AML-193 (cell line): ENCODE results near the gene SMAD2.
"Not testable (repeated sequence)": the region's sequence is repeated elsewhere in the genome, so short reads cannot be mapped to it uniquely, and the experiment has no call there.

ENCODE experiments used
- DNase-seq, 2 experiments: peaks; one replicate each; lab custom pipeline; 2025; lab: John Stamatoyannopoulos, UW

SMAD2 gene

GRCh38 chr18:47930199-47930930, at the start of gene SMAD2:
SMAD2 (minus strand) TSS chr18:47930659; CDS start chr18:47896756, 33,903 bp downstream.
- DNase-seq = peak; percentile 53 to 56

GRCh38 chr18:47979611-47980200, 49.2 kb upstream of the SMAD2 start:
- DNase-seq = no peak

- no peak for DNase-seq
Observed at GRCh38 chr18:47978603-47979002, 48.1 kb upstream of the SMAD2 start.

- no peak for DNase-seq
Observed at GRCh38 chr18:47978141-47978540, 47.7 kb upstream of the SMAD2 start.

GRCh38 chr18:47975701-47976100, 45.2 kb upstream of the SMAD2 start:
- DNase-seq = no peak

GRCh38 chr18:47975105-47975504, 44.6 kb upstream of the SMAD2 start:
- no peak for DNase-seq

- peak; percentile 69 to 84 for DNase-seq
Observed at GRCh38 chr18:47970664-47971531, 40.4 kb upstream of the SMAD2 start.

GRCh38 chr18:47969816-47970215, 39.4 kb upstream of the SMAD2 start:
- peak; percentile 20 to 38 for DNase-seq

- no peak for DNase-seq
Observed at GRCh38 chr18:47968721-47969120, 38.3 kb upstream of the SMAD2 start.

- no peak for DNase-seq
Observed at GRCh38 chr18:47968006-47968676, 37.7 kb upstream of the SMAD2 start.

GRCh38 chr18:47964053-47964452, 33.6 kb upstream of the SMAD2 start:
- DNase-seq = no peak

GRCh38 chr18:47961003-47961402, 30.5 kb upstream of the SMAD2 start:
- DNase-seq = not testable (repeated sequence)

- peak; percentile 97 to 98 for DNase-seq
Observed at GRCh38 chr18:47953471-47953931, 23.0 kb upstream of the SMAD2 start.

GRCh38 chr18:47950511-47950910, 20.1 kb upstream of the SMAD2 start:
- DNase-seq = no peak

- DNase-seq = no peak
Observed at GRCh38 chr18:47949202-47949601, 18.7 kb upstream of the SMAD2 start.

GRCh38 chr18:47946889-47947288, 16.4 kb upstream of the SMAD2 start:
- DNase-seq = no peak

- no peak for DNase-seq
Observed at GRCh38 chr18:47944972-47945852, 14.8 kb upstream of the SMAD2 start.

GRCh38 chr18:47936952-47937351, 6.5 kb upstream of the SMAD2 start:
- peak; percentile 51 to 55 for DNase-seq

GRCh38 chr18:47935321-47936055, 5.0 kb upstream of the SMAD2 start:
- DNase-seq = no peak

- peak; percentile 63 to 66 for DNase-seq
Observed at GRCh38 chr18:47932603-47933002, 2.1 kb upstream of the SMAD2 start.
